ENCODE results near the gene RPS6KA2.
"Not testable (repeated sequence)": the region's sequence is repeated elsewhere in the genome, so short reads cannot be mapped to it uniquely, and the experiment has no call there.

The RPS6KA2 gene

DNA sequence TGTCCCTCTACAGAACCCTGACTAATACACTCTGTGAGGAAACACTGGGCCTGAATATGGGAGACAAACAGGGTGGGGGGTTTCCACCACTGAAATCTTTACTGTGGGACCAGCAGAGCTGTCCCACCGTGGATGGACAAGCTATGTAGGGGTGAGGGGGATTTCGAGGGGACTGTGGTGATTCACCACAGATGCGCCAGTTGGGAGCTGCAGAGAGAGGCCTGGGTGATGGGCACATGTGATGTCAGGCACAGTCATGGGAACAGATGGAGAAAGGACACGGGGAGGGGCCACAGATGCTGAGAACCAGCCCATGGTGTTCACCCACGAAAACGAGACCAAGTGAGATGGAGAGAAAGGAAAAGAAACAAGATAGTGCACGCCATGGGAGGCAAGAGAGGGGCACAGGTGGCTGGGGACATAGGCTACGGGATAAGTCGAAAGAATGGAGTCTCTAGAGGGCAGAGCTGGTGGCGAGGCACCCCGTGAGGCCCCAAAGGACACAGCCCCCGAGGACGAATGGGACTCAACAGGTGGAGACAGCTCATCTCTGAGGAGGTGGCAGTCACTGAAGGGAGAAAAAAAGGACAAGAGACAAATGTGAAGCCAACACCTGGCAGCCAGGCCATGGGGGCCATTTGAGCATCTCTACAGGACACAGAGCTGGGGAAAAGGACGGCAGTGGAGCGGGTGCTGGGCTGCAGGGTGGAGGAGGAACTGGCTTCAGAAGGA lies 30.1 kb downstream of the RPS6KA2 start:
- H3K27ac ChIP-seq, result no peak overlapping the region
- DNase-seq (ENCODE audit: low read depth, low spot score), result no peak

DNA sequence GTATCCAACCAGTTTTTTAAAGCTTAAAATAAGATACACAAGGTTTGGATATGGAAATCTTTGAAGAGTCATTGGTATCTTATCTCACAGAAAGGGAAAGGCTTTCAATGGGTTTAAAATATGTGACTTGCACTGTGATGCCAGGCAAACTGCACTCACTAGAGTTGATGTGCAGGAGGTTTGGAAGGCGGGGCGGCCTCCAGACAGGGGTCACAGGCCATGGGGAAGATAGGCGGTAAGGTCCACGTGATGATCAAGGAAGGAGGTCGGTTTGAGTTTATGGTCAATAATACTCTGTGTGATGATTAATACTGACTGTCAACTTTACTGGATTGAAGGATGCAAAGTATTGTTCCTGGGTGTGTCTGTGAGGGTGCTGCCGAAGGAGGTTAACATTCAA lies 31.1 kb downstream of the RPS6KA2 start:
- no peak for DNase-seq (ENCODE audit: low read depth, low spot score)
- no peak overlapping the region for H3K27ac ChIP-seq

DNA sequence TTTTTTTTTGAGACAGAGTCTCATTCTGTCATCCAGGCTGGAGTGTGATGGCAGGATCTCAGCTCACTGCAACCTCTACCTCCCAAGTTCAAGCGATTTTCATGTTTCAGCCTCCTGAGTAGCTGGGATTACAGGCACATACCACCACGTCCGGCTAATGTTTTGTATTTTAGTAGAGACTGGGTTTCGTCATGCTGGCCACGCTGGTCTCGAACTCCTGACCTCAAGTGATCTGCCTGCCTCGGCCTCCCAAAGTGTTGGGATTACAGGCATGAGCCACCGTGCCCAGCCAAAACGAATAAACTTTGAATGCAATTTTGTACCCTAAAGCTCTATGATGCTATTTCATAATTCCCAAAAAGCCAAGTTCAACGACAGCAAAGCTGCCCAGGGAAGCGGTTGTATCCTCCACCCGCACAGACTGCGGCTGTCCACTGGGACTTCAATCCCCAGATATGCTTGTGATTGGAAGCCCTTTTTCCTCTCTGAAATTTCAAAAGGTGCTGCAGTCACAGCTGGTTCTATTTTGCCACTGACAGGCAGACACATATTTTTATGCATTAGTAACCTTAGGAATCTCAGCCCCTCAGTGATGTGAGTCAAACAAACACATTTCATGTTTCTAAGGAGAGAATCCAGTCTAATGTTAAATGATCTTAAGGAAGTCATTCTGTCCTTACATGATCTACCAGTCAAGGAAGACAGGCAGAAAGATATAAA lies 31.8 kb downstream of the RPS6KA2 start:
- no peak for DNase-seq (ENCODE audit: low read depth, low spot score)
- H3K27ac ChIP-seq, result no peak overlapping the region

DNA sequence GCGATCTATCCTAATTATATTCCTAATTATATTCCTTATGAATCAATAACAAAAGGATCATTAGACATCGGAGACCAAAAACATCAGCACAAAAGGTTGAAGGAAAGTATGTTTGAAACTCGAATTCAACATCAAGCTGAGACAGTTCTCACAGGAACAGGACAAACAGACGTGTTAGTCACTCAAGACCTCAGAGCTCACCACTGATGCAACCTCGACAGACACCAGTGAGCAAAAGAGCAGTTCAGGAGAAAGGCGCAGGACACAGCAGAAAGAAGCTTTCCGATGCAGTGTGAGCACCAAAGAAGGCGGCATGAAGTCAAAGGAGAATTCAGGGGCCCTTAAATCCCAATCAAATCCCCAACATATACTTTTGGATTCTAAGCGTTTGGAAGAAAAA lies 34.2 kb downstream of the RPS6KA2 start:
- no peak overlapping the region for H3K27ac ChIP-seq
- no peak for DNase-seq (ENCODE audit: low read depth, low spot score)

DNA sequence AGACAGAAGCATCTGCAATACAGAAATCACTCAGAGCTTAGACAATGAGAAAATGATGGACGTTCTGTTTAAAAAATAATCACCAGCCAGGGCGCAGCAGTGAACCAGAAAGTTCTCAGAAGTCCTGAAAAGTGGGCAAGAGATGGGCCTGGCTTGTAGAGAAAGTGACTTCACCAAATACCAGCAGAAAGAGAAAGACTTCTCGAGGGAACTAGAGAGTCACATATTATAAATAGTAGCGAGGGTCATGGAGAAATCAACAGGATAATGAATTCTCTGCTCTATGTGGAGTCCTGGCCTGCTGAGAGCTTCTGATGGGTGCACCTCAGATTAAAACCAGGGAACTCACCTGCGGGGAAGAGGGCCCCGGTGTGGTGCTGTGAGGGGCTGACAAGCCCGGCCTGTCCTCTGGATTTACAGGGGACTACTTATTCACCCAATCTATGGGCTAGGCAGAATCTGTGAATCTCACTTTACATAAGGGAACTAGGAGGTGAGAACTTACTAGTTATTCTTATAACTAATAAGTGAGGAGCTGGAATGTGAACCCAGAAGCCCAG lies 35.0 kb downstream of the RPS6KA2 start:
- DNase-seq (ENCODE audit: low read depth, low spot score), result no peak
- H3K27ac ChIP-seq, result no peak overlapping the region

DNA sequence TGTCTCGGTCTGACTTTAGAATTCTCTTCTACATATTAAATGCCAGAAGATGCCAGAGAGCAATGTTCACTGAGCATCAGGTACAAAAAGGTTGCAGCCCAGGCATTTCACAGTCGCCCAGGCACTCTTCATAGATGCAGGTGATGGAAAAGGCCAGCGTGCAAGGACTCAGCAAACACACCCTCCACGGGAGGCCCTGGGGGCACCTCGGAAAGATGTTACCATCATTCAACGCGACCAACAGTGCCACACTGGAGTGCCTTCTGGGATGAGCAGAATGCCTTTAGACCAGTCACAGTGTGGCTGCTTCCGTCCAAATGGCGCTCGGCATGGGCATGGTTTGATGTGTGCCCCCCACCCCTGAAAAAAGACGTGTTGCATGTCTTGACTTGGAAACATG lies 36.0 kb downstream of the RPS6KA2 start:
- no peak overlapping the region for H3K27ac ChIP-seq
- DNase-seq (ENCODE audit: low read depth, low spot score), result no peak

DNA sequence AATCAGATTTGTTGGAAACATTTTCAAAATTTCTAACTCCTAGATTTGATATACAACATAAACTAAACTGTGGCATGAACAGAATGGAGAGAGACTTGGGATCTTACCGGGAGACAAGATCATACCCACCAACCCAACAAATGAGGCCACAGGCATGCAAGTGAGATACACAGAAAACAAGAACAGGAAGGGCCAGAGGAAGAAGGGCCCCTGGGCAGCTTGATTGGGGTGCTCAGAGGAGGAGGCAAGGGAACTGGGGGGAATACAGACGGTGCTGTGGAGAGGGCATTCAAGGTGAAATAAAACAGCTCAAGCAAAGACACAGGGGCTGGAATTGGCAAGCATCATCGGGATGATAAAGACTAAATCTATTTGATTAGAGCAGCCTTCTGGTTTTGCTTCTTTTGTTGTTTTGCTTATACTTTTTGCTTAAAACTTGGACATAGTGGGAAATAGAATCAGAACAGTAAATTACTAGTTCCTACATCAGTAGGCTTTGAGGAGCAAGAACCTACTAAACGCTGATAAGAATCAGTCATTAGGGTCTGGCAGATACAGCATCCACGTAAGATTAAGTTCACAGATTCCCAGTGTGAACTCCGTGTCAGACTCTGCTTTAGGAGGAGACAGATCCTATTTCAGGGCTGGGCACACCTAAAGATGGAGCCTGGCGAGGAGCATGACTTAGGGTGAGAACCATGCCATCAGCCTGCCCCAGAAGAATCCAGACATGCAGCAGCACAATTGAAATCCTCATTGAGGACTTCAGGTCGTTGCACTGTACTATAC lies 37.1 kb downstream of the RPS6KA2 start:
- H3K27ac ChIP-seq, result no peak overlapping the region
- no peak for DNase-seq (ENCODE audit: low read depth, low spot score)

DNA sequence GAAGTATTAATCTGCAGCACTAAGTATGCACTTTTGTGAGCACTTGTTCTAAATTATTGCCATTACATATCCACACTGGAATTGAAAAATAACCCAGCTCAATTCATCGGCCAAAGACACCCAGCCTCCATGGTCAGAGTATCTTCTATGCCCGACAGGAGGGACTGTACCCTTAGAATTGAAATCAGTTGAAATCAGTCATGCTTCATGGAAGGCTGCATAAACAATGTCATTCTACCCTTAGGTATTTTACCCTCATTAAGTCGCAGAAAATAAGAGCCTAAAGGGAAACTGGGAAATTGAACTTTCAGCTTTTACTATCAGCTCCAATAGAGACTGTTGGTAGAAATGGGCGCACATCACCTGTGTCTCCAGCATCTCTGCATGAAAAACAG lies 37.7 kb downstream of the RPS6KA2 start:
- H3K27ac ChIP-seq, result no peak overlapping the region
- DNase-seq (ENCODE audit: low read depth, low spot score), result no peak

DNA sequence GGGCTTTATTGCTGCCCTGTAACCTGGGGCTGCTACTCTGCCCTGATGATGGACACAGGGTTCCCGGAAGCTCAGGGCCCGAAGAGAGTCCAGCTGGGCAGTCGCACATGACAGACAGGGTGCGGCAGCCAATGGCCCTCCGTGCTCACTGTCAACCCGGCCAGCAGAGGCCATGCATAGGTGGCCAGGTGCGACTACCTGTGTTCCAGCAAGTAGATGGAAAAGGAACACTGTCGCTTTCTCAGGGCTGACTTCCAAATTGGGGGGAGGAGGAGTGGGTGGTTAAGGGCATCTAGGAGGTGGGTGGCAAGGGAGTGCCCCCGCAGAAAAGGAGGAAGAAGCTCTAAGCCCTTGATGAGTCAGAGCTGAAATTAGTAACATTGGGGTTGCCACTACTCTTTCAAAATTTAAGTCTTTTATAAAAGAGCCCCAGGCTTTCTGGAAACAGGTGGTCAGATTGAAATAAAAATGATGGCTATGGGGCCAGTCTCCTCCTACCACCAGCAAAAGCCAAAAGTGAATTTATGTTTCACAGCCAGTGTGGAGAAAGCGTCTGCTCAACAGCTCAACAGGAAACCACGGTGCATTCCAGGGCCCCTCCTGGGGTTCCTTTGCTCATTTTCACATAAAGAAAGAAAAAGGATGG lies 38.2 kb downstream of the RPS6KA2 start:
- no peak for DNase-seq (ENCODE audit: low read depth, low spot score)
- no peak overlapping the region for H3K27ac ChIP-seq

DNA sequence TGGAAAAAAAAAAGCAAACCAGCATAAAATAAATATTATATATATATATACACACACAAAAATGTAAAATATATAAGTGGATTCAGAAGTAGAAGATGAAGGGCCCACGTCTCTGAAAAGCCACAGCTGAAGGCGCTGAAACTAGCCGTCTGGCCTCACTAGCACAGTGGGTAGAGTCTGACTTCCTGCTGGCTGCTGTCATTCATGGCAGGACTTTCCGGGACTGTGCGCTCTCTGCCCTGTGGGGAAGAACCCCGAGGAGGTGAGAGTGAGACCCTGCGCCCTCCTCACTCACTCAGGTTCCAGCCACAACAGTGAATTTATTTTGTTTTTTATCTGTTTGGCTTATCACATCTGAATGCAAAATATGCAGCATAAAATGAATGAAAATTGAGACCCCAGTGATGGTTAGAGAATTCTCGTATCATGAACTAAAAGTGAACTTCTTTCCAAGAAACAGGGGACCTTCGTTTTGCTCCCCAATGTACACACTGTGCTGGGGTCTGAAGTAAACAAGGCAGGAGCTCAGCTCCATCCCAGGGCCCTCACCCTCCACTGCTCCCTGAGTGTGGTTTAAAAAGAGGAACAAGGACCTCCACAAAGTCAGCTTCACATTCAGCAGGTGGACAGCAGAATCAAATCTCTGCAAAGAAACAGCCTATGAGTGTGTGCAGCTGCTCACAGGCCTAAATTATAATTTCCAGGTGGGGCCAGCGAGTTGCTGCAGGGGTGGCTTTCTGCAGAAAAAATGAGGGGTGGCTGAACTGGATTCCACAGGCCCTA lies 39.2 kb downstream of the RPS6KA2 start:
- no peak overlapping the region for H3K27ac ChIP-seq
- DNase-seq (ENCODE audit: low read depth, low spot score), result no peak

DNA sequence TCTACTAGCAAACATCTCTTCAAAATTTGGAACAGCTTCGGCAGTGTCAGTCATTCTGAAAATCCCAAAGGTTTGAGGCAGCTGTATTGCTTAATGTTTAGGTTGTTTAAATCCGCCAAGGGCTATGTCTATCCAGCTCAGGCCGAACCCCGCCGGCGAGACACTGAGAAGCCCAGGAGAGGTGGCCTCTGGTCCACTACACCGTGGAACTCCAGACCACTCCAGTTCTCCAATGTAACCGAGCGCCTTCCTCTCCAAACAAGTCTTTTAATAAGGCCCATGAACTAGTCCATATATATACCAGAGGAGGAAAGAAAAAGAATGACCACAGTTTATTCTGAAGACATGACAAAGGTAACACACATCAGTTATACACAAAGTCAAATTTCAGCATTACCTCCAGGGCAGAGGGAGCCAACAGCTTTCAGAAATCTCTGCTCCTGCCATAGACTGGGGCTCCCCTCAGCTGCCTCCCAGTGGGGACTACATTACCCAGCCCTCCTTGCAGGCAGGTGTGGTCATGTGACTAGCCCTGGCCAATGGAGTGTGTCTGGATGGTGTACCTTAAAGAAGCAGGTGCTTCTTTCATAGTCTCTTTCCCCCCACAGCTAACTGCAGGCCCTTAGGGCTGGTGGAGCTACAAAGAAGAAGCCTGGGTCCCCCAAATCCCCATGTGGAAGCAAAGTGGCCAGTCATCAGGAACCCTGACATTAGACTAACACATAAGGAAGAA lies 40.5 kb downstream of the RPS6KA2 start, which contains the start of gene RAMACL:
Gene RAMACL, minus strand, starts transcription at position 255 of the 733 bp plus-strand sequence. Its CDS starts 201 bp downstream, at position 54.
- no peak within 1 kb of the TSS for H3K27ac ChIP-seq
- DNase-seq (ENCODE audit: low read depth, low spot score), result no peak

DNA sequence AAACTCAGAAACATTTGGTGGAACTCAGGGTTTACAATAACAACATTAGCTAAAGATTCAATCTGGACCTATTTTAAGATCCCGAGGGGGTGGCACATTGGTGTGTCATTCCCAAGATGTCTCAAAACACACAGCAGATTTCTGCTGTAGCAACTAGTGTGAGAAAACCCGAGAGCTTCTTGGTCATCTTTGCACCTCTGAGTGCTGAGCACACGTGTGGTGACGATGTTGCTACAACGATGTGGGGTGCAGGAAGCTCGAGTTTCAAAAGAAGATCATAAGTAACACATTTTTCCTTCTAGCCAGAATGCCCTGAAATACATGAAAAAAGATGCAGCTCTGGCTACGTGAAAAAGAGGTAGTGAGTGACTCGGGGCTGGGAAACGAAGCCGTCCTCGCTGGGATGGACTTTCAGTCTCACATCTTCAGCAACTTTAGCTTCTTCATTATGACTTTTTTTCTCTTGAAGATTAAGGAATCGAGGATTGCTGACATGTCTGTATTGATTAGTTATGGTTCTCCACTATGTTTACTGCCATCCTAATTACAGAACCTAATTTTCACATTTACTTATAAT lies 42.1 kb downstream of the RPS6KA2 start:
- no peak for DNase-seq (ENCODE audit: low read depth, low spot score)
- H3K27ac ChIP-seq, result no peak overlapping the region

DNA sequence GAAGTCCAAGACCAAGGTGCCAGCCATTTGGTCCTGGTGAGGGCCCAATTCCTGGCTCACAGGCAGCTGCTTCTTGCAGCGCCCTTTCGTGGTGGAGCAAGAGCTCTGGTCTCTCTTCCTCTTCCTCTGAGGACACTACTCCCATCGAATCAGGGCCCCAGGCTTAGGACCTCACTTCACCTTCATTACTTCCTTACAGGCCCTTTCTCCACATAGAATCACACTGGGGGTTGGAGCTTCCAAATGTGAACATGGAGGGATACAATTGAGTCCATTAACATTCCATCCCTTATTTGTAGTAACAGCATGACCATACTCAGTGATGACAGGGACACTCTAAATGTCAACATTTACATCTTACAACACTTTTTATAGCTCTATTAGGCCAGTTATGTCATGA lies 42.9 kb downstream of the RPS6KA2 start:
- H3K27ac ChIP-seq, result no peak overlapping the region
- DNase-seq (ENCODE audit: low read depth, low spot score), result no peak

DNA sequence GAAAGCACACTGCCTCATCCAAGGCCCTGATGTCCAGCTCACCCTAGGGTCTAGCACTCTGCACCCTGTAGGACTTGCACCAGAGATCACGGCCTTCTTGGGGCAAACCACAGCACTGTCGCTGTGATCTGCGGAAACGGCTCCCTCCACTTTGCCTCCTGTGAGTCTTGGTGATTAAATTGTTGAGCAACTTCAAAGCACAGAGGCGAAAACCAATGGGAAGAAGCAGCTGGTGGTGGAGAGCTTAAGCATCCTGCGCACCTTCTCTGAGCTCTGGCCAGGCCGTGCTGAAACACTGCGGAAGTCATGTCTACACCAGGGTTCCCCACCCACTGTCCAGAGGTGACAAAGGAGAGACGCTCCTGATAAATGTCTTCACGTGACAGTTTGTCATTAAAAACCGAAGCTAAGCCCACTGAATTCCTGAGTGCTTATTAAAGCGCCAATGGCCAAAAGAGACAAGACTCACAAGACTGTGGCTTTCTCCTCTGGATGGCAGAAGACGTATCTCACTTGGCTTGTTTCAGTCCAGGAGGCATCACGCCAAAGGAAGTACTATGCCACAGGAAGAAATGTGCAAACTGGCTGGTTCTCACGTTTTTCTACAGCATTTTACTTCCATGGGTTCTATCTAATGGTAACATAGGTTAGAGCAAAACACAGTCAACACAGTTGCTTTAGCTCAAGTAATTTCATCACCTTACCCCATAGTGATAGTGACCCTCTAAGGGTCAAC lies 43.7 kb downstream of the RPS6KA2 start:
- no peak for DNase-seq (ENCODE audit: low read depth, low spot score)
- no peak overlapping the region for H3K27ac ChIP-seq

DNA sequence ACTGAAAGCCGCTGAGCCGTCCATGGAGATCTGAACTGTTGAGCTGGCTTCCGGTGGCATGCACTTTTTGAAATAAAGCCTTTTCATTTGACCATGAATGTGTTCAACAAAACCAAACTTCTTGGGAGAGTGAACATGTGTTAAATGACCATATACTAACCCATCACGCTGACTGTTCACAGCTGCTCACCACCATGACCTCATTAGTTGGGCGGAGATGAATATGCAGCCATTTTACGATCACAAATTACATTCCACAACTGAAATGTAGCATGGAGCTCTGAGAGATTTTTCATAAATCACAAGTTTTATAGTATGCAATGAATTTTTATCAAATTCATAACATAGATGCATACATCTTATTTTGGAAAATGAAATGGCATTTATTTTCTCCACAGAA lies 44.8 kb downstream of the RPS6KA2 start:
- DNase-seq (ENCODE audit: low read depth, low spot score), result no peak
- no peak overlapping the region for H3K27ac ChIP-seq

DNA sequence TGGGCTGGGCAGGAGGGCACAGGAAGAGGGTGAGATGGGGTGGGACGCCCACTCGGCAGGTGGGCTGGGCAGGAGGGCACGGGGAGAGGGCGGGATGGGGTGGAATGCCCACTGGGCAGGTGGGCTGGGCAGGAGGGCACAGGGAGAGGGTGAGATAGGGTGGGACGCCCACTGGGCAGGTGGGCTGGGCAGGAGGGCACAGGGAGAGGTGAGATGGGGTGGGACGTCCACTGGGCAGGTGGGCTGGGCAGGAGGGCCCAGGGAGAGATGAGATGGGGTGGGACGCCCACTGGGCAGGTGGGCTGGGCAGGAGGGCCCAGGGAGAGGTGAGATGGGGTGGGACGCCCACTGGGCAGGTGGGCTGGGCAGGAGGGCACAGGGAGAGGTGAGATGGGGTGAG lies 45.2 kb downstream of the RPS6KA2 start:
- DNase-seq (ENCODE audit: low read depth, low spot score); H3K27ac ChIP-seq: not testable (repeated sequence)

DNA sequence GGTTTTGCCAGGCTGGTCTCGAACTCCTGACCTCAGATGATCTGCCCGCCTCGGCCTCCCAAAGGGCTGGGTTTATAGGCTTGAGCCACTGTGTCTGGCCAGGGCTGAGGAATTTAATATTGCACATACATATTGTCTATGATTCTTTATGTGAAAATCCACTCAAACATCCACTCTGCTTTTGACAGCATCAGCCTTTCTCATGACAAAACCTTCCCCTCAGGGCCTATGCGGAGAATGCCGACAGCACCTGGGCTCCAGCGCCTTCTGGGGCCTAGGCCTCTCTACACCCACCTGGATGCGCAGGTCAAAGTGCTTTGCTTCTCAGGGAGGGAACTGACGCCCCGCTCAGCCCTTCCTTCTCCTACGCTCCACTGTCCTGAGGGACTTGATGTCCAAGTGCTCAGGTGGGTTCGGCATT lies 46.0 kb downstream of the RPS6KA2 start:
- no peak for DNase-seq (ENCODE audit: low read depth, low spot score)
- no peak overlapping the region for H3K27ac ChIP-seq

Measured in epithelial cell of prostate (primary cell).